ENCODE data around the gene SETDB2.

SETDB2 gene, protein sequence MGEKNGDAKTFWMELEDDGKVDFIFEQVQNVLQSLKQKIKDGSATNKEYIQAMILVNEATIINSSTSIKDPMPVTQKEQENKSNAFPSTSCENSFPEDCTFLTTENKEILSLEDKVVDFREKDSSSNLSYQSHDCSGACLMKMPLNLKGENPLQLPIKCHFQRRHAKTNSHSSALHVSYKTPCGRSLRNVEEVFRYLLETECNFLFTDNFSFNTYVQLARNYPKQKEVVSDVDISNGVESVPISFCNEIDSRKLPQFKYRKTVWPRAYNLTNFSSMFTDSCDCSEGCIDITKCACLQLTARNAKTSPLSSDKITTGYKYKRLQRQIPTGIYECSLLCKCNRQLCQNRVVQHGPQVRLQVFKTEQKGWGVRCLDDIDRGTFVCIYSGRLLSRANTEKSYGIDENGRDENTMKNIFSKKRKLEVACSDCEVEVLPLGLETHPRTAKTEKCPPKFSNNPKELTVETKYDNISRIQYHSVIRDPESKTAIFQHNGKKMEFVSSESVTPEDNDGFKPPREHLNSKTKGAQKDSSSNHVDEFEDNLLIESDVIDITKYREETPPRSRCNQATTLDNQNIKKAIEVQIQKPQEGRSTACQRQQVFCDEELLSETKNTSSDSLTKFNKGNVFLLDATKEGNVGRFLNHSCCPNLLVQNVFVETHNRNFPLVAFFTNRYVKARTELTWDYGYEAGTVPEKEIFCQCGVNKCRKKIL

DNA sequence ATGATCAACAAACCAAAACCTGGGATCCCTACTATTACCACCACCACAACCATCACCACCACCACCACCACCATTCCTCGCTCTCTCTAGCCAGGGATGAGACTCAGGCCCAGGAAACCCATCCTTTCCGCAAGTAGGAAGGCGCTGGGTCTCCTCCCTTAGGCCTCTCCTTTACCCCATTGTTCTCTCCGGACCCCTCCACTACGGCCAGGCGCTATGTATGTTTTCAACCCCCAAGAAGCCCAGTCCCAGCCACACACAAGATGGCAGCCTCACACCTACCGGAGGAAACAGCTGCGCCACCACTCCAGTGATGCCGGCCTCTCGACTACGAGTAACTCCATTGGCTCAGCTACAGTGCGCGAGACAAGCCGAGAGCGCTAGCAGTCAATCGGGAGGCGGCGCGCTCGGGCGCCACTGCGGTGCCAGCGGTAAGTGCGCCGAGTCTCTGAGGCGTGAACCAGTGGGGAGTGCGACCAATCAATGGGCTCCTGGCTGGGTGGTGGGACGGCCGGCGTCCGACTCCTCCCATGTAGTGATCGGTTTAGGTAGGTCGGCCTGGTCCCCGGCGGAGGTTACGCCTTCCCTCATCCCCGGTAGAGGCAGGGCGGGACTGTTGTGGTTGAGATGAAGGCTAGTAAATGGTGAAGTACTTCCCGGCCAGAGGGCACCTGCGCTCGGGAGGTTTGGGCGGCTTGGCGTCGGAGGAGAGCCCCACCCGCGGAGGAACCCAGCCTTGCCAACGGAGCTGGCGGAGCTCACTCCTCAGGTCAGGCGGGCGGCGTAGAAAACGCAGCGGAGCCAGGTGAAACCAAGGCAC, at the start of gene SETDB2, which contains the start of gene CAB39L:
SETDB2 (plus strand) TSS at position 571 of the 820 bp plus-strand sequence. CDS start 7,620 bp downstream, outside the sequence.
CAB39L (minus strand) TSS at position 361 of the 820 bp plus-strand sequence. CDS start 61,154 bp downstream, outside the sequence.
- DNase-seq (ENCODE audit: low spot score) = peak; percentile 100

DNA sequence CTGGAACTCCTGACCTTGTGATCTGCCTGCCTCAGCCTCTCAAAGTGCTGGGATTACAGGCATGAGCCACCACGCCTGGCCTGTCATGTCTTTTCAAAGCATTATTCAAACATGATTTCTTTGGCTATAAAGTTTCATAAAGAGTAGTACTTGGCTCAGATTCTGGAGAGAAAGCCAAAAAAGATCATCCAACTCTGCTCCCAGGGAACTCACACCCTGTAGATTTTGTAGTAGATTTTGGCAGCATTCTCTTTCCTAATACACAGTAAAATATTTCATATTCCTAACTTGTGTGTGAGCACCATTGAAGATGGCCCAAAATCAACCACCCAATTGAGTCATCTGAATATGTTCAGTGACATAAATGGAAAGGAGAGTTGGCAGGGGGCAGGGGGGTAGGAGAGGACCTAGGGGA, 48.6 kb upstream of the SETDB2 start:
- DNase-seq (ENCODE audit: low spot score) = no peak

DNA sequence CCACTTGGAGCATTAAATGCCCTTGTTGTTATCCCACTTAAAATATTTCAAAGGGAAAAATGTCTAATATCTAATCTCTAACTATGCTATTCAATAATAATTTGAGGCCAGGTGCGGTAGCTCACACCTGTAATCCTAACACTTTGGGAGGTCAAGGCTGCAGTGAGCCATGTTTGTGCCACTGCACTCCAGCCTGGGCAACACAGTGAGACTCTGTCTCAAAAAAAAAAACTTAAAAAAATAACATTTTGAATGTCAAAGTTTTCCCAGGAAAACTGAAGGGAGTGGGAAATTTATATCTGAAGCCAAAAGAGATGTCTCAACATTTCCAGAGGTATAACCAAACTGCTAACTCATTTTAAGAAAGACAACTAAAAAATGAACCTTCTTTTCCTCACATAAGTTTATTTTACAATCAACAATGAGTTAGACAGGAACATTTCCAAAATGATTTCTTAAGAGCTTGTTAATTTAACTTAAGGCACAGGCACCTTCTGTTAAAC, 48.1 kb upstream of the SETDB2 start:
- no peak for DNase-seq (ENCODE audit: low spot score)

DNA sequence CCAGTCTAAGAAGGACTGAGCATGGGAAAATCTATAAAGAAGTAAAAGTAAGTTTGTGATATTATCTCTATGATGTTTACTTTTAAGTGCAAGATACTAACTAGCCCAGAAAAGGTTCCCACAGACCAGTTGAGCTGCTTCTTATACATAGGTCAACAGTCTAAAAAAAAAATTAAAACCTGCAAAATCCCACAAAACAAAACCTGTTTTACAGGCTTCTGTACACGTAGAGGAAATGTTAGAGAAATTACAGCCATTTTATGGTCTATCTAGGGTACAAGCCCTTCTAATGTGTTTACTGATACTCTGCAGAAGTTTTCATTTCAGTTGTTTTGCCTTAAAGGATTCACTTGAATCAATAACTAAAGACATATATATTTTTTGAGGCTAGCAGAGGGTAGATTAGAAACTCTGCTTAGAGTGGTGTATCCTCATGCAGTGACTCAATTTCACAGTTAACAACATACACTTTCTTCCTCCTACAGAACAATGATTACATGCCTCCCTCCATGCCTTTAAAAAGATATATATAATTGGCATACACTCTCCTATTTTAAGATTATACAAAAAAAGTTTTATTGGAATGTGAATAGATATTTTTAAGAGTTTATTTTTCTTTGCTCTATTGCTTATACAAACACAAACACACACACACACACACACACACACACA, 44.1 kb upstream of the SETDB2 start:
- no peak for DNase-seq (ENCODE audit: low spot score)

DNA sequence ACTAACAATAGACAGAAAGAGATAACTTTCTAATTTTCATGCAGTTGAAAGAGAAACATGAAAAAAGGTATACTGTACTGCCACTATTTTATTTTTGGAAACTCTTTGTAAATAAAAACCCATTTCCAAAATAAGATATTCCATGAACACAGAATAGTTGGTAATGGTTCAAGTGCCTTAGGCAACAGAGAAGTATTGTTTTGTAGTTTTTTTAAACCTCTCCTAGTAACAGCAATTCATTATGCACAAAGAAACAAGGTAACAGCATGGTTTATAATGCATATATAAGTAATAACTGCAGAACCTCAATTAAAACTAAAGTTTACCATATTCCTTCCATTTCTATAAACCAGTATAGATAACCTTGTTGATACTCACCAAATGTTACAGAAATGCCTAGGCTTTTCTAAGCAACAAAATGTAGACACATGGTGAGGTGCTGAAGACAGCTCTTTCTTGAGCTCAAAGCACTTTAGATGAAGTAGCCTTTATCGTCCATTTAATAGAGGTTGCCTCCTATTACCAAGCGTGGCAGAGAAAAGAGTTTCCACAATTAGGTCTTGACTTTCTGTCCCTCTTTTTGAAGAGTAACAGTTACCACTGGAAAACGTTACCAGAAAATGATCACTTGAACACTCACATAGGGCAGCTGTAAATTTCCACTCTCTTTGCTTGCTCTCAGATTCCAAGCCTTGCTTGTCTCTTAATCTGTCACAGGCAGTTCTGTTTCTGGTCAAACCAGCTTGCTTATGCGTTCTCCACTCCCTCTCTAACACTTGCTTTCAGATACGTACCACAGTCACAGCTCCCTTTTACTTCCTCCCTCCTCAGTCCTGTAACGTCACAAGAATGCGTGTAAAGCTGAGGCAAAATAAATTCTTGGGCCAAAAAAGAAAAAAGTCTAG, 43.1 kb upstream of the SETDB2 start:
- peak; percentile 50 for DNase-seq (ENCODE audit: low spot score)

DNA sequence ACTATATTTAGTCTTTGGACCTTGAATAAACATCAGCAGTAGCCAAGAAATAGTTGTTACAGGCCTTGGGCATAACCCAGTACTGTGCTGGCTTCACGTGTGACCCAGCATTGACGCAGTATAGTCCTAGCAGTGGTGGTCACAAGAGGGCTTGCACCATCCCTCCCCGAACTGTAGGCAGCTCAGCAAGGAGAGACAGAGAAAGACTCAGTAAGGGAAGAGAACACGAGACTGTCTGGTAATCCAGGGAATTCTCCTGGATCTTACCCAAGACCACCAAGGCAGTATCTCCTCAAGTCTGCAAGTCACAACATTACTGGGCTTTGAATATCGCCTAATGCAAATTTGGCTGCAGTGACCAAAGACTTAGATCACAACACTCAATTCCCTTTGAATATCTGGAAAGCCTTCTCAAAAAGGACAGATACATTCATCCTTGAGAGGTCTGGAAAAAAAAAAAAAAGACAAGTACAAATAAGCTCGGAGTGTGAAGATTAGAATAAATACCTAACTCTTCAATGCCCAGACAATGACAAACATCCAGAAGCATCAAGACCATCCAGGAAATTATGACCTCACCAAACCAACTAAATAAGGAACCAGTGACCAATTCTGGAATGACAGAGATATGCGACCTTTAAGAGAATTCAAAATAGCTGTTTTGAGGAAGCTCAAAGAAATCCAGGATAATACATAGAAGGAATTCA, 39.9 kb upstream of the SETDB2 start:
- no peak for DNase-seq (ENCODE audit: low spot score)

DNA sequence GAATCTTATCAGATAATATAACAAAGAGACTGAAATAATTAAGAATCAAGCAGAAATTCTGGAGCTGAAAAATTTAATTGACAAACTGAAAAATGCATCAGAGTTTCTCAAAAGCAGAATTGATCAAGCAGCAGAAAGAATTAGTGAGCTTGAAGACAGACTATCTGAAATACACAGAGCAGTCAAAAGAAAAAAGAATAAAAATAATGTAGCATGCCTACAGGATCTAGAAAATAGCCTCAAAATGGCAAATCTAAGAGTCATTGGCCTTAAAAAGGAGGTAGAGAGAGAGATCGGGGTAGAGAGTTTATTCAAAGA, 39.4 kb upstream of the SETDB2 start:
- no peak for DNase-seq (ENCODE audit: low spot score)

DNA sequence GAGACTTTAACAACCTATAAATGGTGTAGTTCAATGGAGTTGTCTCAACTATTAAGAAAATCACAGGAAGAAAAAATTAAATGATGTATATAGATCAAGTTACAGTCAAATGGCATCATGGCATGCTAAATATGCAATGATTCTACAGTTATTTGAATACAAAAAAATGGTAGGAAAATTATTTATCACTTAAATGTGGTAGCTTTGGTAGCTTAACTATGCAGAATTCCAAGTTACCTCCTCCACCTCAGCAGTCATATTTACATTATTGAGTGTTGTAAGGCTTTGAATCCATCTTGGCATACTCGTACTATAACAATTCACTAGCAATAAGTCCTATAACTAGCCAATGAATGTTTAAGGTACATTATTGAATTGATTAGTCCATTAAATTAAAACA, 37.0 kb upstream of the SETDB2 start:
- DNase-seq (ENCODE audit: low spot score) = no peak

DNA sequence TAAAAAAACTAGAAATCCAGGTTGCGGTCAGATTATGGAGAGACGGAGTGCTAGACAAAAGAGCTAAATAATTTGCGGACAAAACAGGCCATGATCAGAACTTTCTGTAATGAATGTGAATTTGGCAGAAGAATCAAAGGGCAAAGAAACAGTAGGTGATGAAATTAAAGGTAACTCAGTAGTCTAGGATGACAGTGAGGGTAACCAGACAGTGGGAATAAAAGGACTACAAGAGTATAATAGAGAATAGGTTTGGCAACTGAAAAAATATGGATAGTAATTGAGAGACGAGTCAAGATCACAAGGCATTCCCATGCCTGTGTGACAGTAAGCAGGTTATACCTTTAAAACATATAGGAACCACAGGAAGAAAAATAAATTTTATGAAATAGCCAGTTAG, 36.1 kb upstream of the SETDB2 start:
- DNase-seq (ENCODE audit: low spot score) = no peak

DNA sequence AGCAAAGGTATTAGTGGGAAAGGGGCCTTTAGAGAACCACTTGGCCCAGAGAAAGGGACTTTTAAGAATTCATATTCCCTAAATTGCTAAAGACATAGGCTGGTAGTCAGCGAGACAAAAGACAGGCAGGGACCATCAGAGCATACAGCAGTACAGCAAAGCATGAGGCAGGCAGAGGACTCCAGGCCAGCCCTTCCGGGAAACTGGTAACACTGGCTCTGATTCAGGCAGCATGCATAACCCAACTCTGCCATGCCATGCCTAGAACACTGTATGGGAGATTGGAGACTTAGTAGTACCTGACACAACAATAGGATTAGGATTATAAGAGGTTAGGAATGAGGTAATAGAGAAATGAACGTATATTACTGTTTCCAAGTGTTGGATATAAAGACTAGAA, 35.1 kb upstream of the SETDB2 start:
- DNase-seq (ENCODE audit: low spot score) = no peak

DNA sequence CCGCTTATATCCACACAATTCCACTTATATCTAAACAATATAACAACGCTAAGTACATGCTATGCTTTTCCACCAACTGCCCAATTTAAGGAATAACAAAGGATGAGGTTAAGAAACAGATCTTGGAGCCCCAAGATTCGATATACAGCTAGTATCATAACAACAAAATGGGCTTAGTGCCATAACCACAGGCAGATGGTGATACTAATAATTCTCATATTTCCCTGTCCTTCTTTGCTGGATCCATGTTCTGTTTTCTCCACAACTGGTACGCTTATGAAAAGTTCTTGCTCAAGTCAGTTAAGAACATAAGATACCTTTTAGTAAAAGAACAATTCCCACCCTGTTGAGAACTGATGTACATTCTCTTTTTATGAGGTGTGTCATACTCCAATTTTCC, 34.1 kb upstream of the SETDB2 start:
- no peak for DNase-seq (ENCODE audit: low spot score)

DNA sequence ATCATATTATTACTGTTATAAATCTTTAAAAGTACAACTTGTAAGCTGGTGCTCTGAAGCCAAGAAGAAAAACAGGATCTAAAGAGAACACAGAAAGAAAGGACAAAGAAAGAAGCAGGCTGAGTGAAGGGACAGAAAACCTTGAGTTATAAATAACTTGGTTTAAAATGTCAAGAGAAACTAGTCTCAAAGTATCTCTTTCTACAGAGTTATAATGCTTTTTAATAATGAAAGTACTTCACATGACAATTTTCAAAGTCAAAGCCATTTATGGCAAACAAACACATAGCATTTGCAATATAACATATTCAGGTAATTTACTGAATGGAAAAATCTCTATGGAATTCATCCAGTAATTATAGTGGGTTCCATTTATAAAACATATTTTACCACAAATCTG, 33.6 kb upstream of the SETDB2 start:
- DNase-seq (ENCODE audit: low spot score) = no peak

DNA sequence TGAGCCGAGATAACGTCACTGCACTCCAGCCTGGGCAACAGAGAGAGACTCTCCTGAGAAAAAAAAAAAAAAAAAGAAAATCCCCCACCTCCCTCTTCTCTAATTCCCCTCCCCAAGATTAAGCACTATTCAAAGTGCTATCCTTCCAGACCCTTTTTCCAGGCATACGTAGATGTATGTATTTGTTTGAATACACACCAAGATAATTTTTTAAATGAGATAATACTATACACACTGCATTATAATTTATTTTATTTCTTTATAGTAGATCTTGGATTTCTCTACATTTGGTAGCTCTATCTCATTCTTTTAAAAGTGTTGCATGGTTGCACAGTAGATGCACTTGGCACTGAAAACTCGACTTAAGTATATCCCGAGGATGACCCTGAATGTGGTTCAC, 32.7 kb upstream of the SETDB2 start:
- no peak for DNase-seq (ENCODE audit: low spot score)

DNA sequence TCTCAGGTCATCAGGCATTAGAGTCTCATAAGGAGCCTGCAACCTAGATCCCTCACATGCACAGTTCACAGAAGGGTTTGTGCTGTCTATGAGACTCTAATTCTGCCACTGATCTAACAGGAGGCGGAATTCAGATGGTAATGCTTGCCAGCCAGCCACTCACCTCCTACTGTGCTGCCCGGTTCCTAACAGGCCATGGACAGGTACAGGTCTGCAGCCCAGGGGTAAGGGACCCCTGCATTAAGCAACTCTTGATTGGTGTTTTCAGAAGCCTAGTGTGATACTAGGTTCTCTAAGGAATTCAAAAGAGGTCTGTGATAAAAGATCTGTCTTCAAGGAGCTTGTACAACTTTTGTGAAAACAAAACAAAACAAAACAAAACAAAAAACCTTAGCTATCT, 31.3 kb upstream of the SETDB2 start:
- no peak for DNase-seq (ENCODE audit: low spot score)

DNA sequence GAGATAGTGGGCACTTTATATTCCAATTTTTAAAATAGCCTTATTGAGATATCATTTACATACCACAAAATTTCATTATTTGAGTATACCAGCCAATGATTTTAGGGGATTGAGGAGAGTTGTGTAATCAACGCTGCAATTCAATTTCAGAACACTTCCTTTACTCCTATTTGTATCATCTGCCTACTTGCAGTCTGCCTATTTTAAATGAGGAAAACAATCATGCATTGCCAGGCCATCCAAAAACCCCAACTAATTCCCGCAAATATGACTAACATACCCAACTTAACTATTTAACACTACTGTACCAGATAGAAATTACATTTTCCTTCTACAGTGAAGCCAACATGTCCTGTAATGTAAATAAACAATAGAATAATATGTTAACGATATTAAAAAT, 26.9 kb upstream of the SETDB2 start:
- DNase-seq (ENCODE audit: low spot score) = no peak

DNA sequence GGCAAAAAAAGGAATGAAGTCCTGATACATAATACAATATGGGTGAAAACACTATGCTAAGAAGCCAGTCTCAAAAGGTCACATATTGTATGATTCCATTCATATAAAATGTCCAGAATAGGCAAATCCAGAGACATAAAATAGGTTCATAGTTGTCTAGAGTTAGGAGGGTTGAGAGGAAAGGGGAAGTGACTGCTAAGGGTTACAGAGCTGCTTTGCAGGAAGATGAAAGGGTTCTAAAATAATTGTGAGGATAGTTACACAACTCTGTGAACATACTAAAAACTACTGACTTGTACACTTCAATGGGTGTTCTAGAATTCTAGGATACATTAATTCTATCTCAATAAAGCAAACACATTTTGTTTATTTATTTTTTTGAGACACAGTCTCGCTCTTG, 25.9 kb upstream of the SETDB2 start:
- no peak for DNase-seq (ENCODE audit: low spot score)

DNA sequence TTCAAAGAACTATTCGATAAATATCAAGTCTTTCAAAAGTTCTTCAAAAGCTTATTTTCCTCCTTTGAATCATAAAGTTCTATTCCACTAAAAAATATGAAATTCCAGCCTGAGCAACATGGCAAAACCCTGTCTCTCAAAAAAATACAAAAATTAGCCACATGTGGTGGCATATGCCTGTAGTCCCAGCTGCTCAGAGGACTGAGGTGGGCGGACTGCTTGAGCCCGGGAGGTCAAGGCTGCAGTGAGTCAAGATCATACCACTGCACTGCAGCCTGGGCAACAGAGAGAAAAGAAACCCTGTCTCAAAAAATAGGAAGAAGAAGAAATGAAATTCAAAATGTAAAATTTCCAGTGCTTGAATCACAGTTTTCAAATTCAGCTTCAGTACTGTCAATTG, 24.8 kb upstream of the SETDB2 start:
- DNase-seq (ENCODE audit: low spot score) = no peak

DNA sequence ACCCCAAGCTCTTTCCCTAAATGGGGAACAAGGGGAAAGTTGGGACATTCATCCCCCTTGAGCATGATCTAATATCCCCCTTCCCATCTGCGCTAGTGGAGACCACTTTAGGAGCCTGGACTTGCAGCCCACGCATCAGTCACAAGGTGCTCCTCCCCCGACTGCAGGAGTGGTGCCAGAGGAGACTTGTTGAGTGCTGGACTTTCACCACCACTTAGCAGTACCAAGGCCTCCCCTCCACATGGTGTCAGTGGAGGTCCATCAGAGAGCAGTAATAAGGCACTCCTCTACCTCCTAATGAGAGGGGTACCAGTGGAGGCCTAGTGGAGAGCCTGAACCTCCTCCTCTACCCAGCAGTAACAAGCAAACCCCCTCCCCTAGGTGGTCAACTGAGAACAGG, 22.7 kb upstream of the SETDB2 start:
- DNase-seq (ENCODE audit: low spot score) = peak; percentile 21

DNA sequence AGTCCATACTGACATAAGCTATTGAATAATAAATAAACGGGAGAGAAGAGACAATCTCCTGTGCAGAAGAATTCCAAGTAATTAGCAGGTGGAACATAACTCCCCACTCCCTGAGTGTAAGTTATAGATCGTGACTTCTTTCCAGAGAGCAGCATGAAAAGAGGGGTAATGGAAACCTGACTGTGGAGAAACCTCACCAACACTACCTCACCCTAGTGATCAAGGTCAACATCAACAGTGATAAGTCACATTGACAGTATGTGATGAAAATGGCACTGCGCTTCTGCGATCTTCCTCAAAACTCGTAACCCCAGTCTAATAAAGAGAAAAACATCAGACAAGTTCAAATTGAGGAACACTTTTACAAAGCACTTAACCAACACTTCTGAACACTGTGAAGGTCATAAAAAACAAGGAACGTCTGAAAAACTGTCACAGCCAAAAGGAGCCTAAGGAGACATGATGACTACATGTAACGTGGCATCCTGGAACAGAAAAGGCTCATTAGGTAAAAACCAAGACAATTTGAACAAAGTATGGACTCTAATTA, 20.0 kb upstream of the SETDB2 start:
- DNase-seq (ENCODE audit: low spot score) = no peak
